ENCODE measurements around the gene PI4K2A.

PI4K2A gene

DNA sequence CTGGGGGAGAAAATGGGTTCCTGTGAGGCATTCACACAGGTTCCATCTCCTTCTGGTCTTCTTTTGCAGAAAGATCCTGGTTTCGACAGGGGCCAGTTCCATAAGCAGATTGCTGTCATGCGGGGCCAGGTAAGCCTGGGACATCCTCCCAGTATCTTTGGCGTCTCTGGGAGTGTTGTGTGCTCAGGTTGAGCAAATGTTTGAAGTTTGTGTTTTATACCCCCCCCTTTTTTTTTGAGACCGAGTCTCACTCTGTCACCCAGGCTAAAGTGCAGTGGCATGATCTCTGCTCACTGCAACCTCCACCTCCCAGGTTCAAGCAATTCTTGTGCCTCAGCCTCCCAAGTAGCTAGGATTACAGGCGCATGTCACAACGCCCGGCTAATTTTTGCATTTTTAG is 26.5 kb downstream of the PI4K2A start:
- Histone ChIP-seq H3K9me3 (ENCODE audit: insufficient read depth, low read depth, low read length) (no peaks in the 10 kb centered on the region), H3K79me1 (ENCODE audit: low read length) (no peaks in the 10 kb centered on the region), H3K18ac (ENCODE audit: low read length) (no peak overlapping the region), H3K4me3 (ENCODE audit: low read depth, low read length) (no peak overlapping the region), H2AFZ (ENCODE audit: insufficient read depth, low read length, poor library complexity) (no peak overlapping the region), H2BK12ac (ENCODE audit: low read length) (no peak overlapping the region), H3K4me2 (ENCODE audit: low read length) (no peak overlapping the region), H4K91ac (ENCODE audit: low read depth, low read length) (no peak overlapping the region), H3K27me3 (ENCODE audit: insufficient read depth, low read length) (no peaks in the 10 kb centered on the region), H4K12ac (ENCODE audit: low read depth, low read length) (no peak overlapping the region), H3K27ac (ENCODE audit: low read depth, low read length) (no peak overlapping the region), H3K4me1 (ENCODE audit: control insufficient read depth in 1 of 2, insufficient read depth in 2 of 2, low read length in 2 of 2) (peaks cover 0 to 7% of the 10 kb centered on the region in 2 experiments), H3K9ac (ENCODE audit: low read length) (no peak overlapping the region), H4K8ac (ENCODE audit: low read depth, low read length) (no peak overlapping the region), H3K4ac (ENCODE audit: low read depth, low read length) (no peak overlapping the region), H3K14ac (ENCODE audit: low read length) (no peak overlapping the region), H3K79me2 (ENCODE audit: control insufficient read depth, insufficient read depth, low read length, poor library complexity) (no peaks in the 10 kb centered on the region), H2BK5ac (ENCODE audit: low read depth, low read length, poor library complexity) (no peak overlapping the region), H2BK120ac (ENCODE audit: insufficient read depth, low read length, poor library complexity) (no peak overlapping the region), H2AK5ac (ENCODE audit: low read length) (no peak overlapping the region), H3K23ac (ENCODE audit: low read length) (no peak overlapping the region), H3K36me3 (ENCODE audit: control insufficient read depth in 1 of 2, insufficient read depth in 2 of 2, low read length in 2 of 2) (peaks cover 15 to 26% of the 10 kb centered on the region in 2 experiments)
- no peak for DNase-seq
- WGBS (ENCODE audit: extremely low coverage, insufficient coverage, insufficient read length): no CpG with 5 or more reads among the region's 7 CpGs

DNA sequence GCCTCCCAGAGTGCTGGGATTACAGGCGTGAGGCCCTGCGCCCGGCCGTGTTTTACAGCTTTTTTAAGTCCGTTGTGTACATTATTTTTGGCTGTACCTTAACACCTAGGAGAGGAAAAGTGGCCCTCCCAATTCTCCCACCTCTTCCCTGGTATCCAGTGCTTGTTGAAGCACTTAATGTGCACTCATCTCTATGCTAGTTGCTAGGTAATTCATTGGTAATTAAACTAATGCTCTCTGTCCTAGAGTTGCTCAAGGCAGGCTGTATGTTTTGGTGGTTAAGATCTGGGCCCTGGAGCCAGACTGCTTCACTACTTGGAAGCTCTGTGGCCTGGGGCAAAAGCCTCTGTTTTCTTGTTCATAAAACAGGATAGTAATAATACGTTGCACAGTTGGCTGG is 27.0 kb downstream of the PI4K2A start:
- Histone ChIP-seq H2BK5ac (ENCODE audit: low read depth, low read length, poor library complexity) (no peak overlapping the region), H2BK12ac (ENCODE audit: low read length) (no peak overlapping the region), H3K14ac (ENCODE audit: low read length) (no peak overlapping the region), H3K4me3 (ENCODE audit: low read depth, low read length) (no peak overlapping the region), H2AFZ (ENCODE audit: insufficient read depth, low read length, poor library complexity) (no peak overlapping the region), H3K4ac (ENCODE audit: low read depth, low read length) (no peak overlapping the region), H3K4me2 (ENCODE audit: low read length) (no peak overlapping the region), H3K9ac (ENCODE audit: low read length) (no peak overlapping the region), H4K91ac (ENCODE audit: low read depth, low read length) (no peak overlapping the region), H2AK5ac (ENCODE audit: low read length) (no peak overlapping the region), H2BK120ac (ENCODE audit: insufficient read depth, low read length, poor library complexity) (no peak overlapping the region), H3K27me3 (ENCODE audit: insufficient read depth, low read length) (no peaks in the 10 kb centered on the region), H3K27ac (ENCODE audit: low read depth, low read length) (no peak overlapping the region), H3K79me2 (ENCODE audit: control insufficient read depth, insufficient read depth, low read length, poor library complexity) (no peaks in the 10 kb centered on the region), H4K12ac (ENCODE audit: low read depth, low read length) (no peak overlapping the region), H4K8ac (ENCODE audit: low read depth, low read length) (no peak overlapping the region), H3K36me3 (ENCODE audit: control insufficient read depth in 1 of 2, insufficient read depth in 2 of 2, low read length in 2 of 2) (peaks cover 15 to 26% of the 10 kb centered on the region in 2 experiments), H3K4me1 (ENCODE audit: control insufficient read depth in 1 of 2, insufficient read depth in 2 of 2, low read length in 2 of 2) (peaks cover 0 to 7% of the 10 kb centered on the region in 2 experiments), H3K9me3 (ENCODE audit: insufficient read depth, low read depth, low read length) (no peaks in the 10 kb centered on the region), H3K23ac (ENCODE audit: low read length) (no peak overlapping the region), H3K79me1 (ENCODE audit: low read length) (no peaks in the 10 kb centered on the region), H3K18ac (ENCODE audit: low read length) (no peak overlapping the region)
- no CpG with 5 or more reads among the region's 6 CpGs for WGBS (ENCODE audit: extremely low coverage, insufficient coverage, insufficient read length)
- DNase-seq: no peak

DNA sequence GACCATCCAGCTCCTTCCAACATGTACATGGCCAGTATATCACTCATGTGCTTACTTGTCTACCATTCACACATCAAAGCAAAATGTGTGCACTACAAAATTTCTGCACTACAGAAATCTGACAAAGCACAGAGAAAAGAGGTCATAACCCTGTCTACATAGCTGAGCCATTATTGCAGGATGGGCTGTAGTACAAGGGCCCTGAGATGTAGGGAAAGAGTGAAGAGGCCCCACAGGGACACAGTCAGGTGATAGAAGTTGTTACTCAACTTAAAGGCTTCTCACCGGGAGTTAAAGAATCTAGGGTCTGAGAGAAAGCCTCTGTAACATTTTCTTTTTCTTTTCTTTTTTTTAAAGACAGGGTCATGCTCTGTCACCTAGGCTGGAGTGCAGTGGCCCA is 29.1 kb downstream of the PI4K2A start:
- Histone ChIP-seq H4K12ac (ENCODE audit: low read depth, low read length) (no peak overlapping the region), H3K4me2 (ENCODE audit: low read length) (no peak overlapping the region), H3K23ac (ENCODE audit: low read length) (no peak overlapping the region), H3K14ac (ENCODE audit: low read length) (no peak overlapping the region), H2BK12ac (ENCODE audit: low read length) (no peak overlapping the region), H3K79me2 (ENCODE audit: control insufficient read depth, insufficient read depth, low read length, poor library complexity) (no peaks in the 10 kb centered on the region), H2AK5ac (ENCODE audit: low read length) (no peak overlapping the region), H3K18ac (ENCODE audit: low read length) (no peak overlapping the region), H3K4me3 (ENCODE audit: low read depth, low read length) (no peak overlapping the region), H4K91ac (ENCODE audit: low read depth, low read length) (no peak overlapping the region), H2BK5ac (ENCODE audit: low read depth, low read length, poor library complexity) (no peak overlapping the region), H3K27ac (ENCODE audit: low read depth, low read length) (no peak overlapping the region), H3K36me3 (ENCODE audit: control insufficient read depth in 1 of 2, insufficient read depth in 2 of 2, low read length in 2 of 2) (peaks cover 23 to 32% of the 10 kb centered on the region in 2 experiments), H3K27me3 (ENCODE audit: insufficient read depth, low read length) (no peaks in the 10 kb centered on the region), H3K4me1 (ENCODE audit: control insufficient read depth in 1 of 2, insufficient read depth in 2 of 2, low read length in 2 of 2) (peaks cover 0 to 7% of the 10 kb centered on the region in 2 experiments), H2AFZ (ENCODE audit: insufficient read depth, low read length, poor library complexity) (no peak overlapping the region), H3K4ac (ENCODE audit: low read depth, low read length) (no peak overlapping the region), H2BK120ac (ENCODE audit: insufficient read depth, low read length, poor library complexity) (no peak overlapping the region), H3K9ac (ENCODE audit: low read length) (no peak overlapping the region), H4K8ac (ENCODE audit: low read depth, low read length) (no peak overlapping the region), H3K79me1 (ENCODE audit: low read length) (no peaks in the 10 kb centered on the region), H3K9me3 (ENCODE audit: insufficient read depth, low read depth, low read length) (no peaks in the 10 kb centered on the region)
- DNase-seq: no peak
- WGBS (ENCODE audit: extremely low coverage, insufficient coverage, insufficient read length): no CpG with 5 or more reads among the region's 1 CpG

DNA sequence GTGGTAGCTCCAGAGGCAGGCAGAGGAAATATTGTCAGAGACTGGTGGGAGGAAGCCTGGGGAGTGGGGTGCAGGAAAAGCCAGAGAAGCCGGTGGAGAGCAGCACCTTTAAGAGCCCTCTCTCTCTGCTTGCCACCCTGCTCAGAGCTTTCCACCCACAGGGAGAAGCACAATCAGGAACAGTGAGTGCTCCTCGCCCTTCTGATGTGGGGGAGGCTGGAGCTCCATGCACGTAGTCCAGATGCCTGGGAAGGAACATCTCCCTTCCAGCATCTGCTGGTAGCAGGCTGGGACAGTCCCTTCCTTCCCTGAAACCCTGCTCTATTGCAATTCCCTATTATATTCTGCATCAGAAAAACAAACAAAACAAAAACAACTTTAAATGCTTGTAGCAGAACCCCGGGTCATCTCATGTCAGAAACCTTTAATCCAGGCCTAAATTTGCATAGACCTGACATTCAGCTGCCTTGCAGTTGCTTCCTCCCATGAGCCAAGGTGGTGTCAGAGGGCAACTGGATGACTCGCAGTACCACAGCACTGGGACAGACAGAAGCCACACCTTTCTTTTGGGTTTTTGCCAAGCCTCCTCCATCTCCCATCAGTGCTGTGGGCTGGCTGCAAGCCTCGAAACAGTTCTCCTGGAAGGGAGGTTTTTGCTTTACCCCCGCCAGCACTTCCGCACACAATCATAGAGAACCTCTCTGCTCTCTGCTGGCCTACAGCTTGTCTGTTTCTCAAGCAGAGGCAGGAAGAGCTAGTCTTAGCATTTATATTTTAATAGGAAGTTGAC is 33.5 kb downstream of the PI4K2A start:
- Histone ChIP-seq H3K4me1 (ENCODE audit: control insufficient read depth in 1 of 2, insufficient read depth in 2 of 2, low read length in 2 of 2) (peaks cover 0 to 4% of the 10 kb centered on the region in 2 experiments), H2BK120ac (ENCODE audit: insufficient read depth, low read length, poor library complexity) (no peak overlapping the region), H3K14ac (ENCODE audit: low read length) (no peak overlapping the region), H2AK5ac (ENCODE audit: low read length) (no peak overlapping the region), H3K18ac (ENCODE audit: low read length) (no peak overlapping the region), H3K27ac (ENCODE audit: low read depth, low read length) (no peak overlapping the region), H4K8ac (ENCODE audit: low read depth, low read length) (no peak overlapping the region), H4K12ac (ENCODE audit: low read depth, low read length) (no peak overlapping the region), H3K27me3 (ENCODE audit: insufficient read depth, low read length) (no peaks in the 10 kb centered on the region), H3K23ac (ENCODE audit: low read length) (no peak overlapping the region), H3K4me3 (ENCODE audit: low read depth, low read length) (no peak overlapping the region), H4K91ac (ENCODE audit: low read depth, low read length) (no peak overlapping the region), H2BK12ac (ENCODE audit: low read length) (no peak overlapping the region), H3K36me3 (ENCODE audit: control insufficient read depth in 1 of 2, insufficient read depth in 2 of 2, low read length in 2 of 2) (peaks cover 33 to 38% of the 10 kb centered on the region in 2 experiments), H2AFZ (ENCODE audit: insufficient read depth, low read length, poor library complexity) (no peak overlapping the region), H3K9ac (ENCODE audit: low read length) (no peak overlapping the region), H2BK5ac (ENCODE audit: low read depth, low read length, poor library complexity) (no peak overlapping the region), H3K79me1 (ENCODE audit: low read length) (no peaks in the 10 kb centered on the region), H3K4ac (ENCODE audit: low read depth, low read length) (no peak overlapping the region), H3K4me2 (ENCODE audit: low read length) (no peak overlapping the region), H3K79me2 (ENCODE audit: control insufficient read depth, insufficient read depth, low read length, poor library complexity) (no peaks in the 10 kb centered on the region), H3K9me3 (ENCODE audit: insufficient read depth, low read depth, low read length) (no peaks in the 10 kb centered on the region)
- no peak for DNase-seq
- no CpG with 5 or more reads among the region's 8 CpGs for WGBS (ENCODE audit: extremely low coverage, insufficient coverage, insufficient read length)
